Peyer's patch (tissue), 4 donors: ENCODE measurements around the gene TMEM128. TPM values are rescaled to one million over a fixed set of nuclear protein-coding genes. Genes with fewer than 3 reads are reported as not detected.

Source experiments
- DNase-seq, 3 donors: peaks; one replicate each; pipeline ENCODE4 v3.0.0-alpha.2; 2017 to 2019
- H3K27ac ChIP-seq, 4 donors: fragments of 200-600 bp; sonication (generic); one replicate each; pipeline ENCODE4 v1.5.1; 2016 to 2019
- H3K27me3 ChIP-seq, 2 donors: fragments of 200-600 bp; sonication (generic); one replicate each; pipeline ENCODE4 v1.5.1; 2019
- H3K36me3 ChIP-seq, 3 donors: fragments of 200-600 bp; sonication (generic); one replicate each; pipeline ENCODE4 v1.5.1; 2016 to 2019
- H3K4me1 ChIP-seq, 4 donors: fragments of 200-600 bp; sonication (generic); one replicate each; pipeline ENCODE4 v1.5.1; 2016 to 2019
- H3K4me3 ChIP-seq, 4 donors: fragments of 200-600 bp; sonication (generic); 1 replicate in 3 of 4; 2 replicates in 1 of 4; pipeline ENCODE4 v1.5.1; 2016 to 2019; ENCODE audit warnings: mild to moderate bottlenecking in 1 of 4
- H3K9me3 ChIP-seq, 4 donors: fragments of 200-600 bp; sonication (generic); one replicate each; pipeline ENCODE4 v1.5.1; 2016 to 2019; ENCODE audit warnings: mild to moderate bottlenecking in 1 of 4
- CTCF ChIP-seq, 6 experiments: fragments of 450-650 bp in 4 of 6; fragments of 200-600 bp in 2 of 6; sonication (generic) in 1 of 6; IDR thresholded peaks; one replicate each; pipeline ENCODE4 v1.5.1; 2017 to 2019; ENCODE audit warnings: antibody characterized with exemption in 6 of 6, mild to moderate bottlenecking in 3 of 6, moderate library complexity in 1 of 6
- POLR2A ChIP-seq, 2 donors: fragments of 450-650 bp; IDR thresholded peaks; one replicate each; pipeline ENCODE4 v1.5.1; 2017; ENCODE audit warnings: antibody characterized with exemption in 2 of 2, mild to moderate bottlenecking in 2 of 2, moderate library complexity in 2 of 2
- total RNA-seq, 4 donors: library from RNA; depleted of rRNA; stranded (reverse); fragments of >200 nt; gene quantifications; one replicate each; pipeline ENCODE4 v1.1.0, GENCODE V29; 2016

TMEM128 gene
- total RNA-seq, 4 donors from 2014 or later, result 10.7 to 15.5 (median 14.2) TPM

GRCh38 chr4:4233610-4234009 lies 14.4 kb downstream of the TMEM128 start:
- peaks cover 0 to 20% (median 0%) of the 10 kb centered on the region in 3 donors for H3K36me3 ChIP-seq
- no peaks in the 10 kb centered on the region for H3K9me3 ChIP-seq
- H3K4me3 ChIP-seq, result no peak overlapping the region
- DNase-seq, result no peak
- no peak overlapping the region for H3K27ac ChIP-seq
- H3K27me3 ChIP-seq, result no peaks in the 10 kb centered on the region
- no peak for TF ChIP-seq POLR2A (IDR thresholded peaks at IDR 0.05)
- TF ChIP-seq CTCF (IDR thresholded peaks at IDR 0.05), result no peak
- H3K4me1 ChIP-seq, result no peaks in the 10 kb centered on the region

- H3K4me1 ChIP-seq, result no peaks in the 10 kb centered on the region
- H3K27ac ChIP-seq, result no peak overlapping the region
- TF ChIP-seq CTCF (IDR thresholded peaks at IDR 0.05) (no peak), POLR2A (IDR thresholded peaks at IDR 0.05) (no peak)
- H3K9me3 ChIP-seq, result no peaks in the 10 kb centered on the region
- DNase-seq, result no peak
- H3K27me3 ChIP-seq, result peaks cover 0 to 7% of the 10 kb centered on the region in 2 donors
- H3K36me3 ChIP-seq, result no peaks in the 10 kb centered on the region
- no peak overlapping the region for H3K4me3 ChIP-seq
Measured at GRCh38 chr4:4228356-4228668, 19.7 kb downstream of the TMEM128 start.

- Histone ChIP-seq H3K4me1 (no peaks in the 10 kb centered on the region), H3K9me3 (no peaks in the 10 kb centered on the region), H3K4me3 (no peak overlapping the region), H3K36me3 (no peaks in the 10 kb centered on the region), H3K27me3 (peaks cover 0 to 7% of the 10 kb centered on the region in 2 donors), H3K27ac (no peak overlapping the region)
- TF ChIP-seq POLR2A (IDR thresholded peaks at IDR 0.05) (no peak), CTCF (IDR thresholded peaks at IDR 0.05) (no peak)
- DNase-seq, result no peak
Measured at GRCh38 chr4:4227510-4228355, 20.3 kb downstream of the TMEM128 start.

GRCh38 chr4:4226606-4227438 lies 21.2 kb downstream of the TMEM128 start, which contains the start of gene OTOP1:
OTOP1 (minus strand) TSS chr4:4226929; CDS start chr4:4226864, 65 bp downstream.
- TF ChIP-seq POLR2A (IDR thresholded peaks at IDR 0.05) (no peak), CTCF (IDR thresholded peaks at IDR 0.05) (no peak)
- no peak within 1 kb of the TSS for H3K4me3 ChIP-seq
- H3K27ac ChIP-seq, result no peak within 1 kb of the TSS
- DNase-seq, result no peak
- no peaks in the 10 kb centered on the region for H3K36me3 ChIP-seq
- H3K27me3 ChIP-seq, result peaks cover 0 to 7% of the 10 kb centered on the region in 2 donors
- no peaks in the 10 kb centered on the region for H3K9me3 ChIP-seq
- H3K4me1 ChIP-seq, result no peaks in the 10 kb centered on the region

GRCh38 chr4:4225915-4226605 lies 22.0 kb downstream of the TMEM128 start:
- Histone ChIP-seq H3K36me3 (no peaks in the 10 kb centered on the region), H3K27ac (no peak overlapping the region), H3K4me1 (no peaks in the 10 kb centered on the region), H3K9me3 (no peaks in the 10 kb centered on the region), H3K27me3 (peaks cover 0 to 7% of the 10 kb centered on the region in 2 donors), H3K4me3 (no peak overlapping the region)
- TF ChIP-seq CTCF (IDR thresholded peaks at IDR 0.05), result no peak
- no peak for TF ChIP-seq POLR2A (IDR thresholded peaks at IDR 0.05)
- DNase-seq, result no peak
